ENCODE measurements around the gene ZNF609. TPM values are rescaled to one million over a fixed set of nuclear protein-coding genes. Genes with fewer than 3 reads are reported as not detected.
"Not testable (repeated sequence)": the region's sequence is repeated elsewhere in the genome, so short reads cannot be mapped to it uniquely, and the experiment has no call there.

Gene ZNF609
- total RNA-seq, 1 experiment from 2014 or later: 12.9 TPM

GRCh38 chr15:64640146-64640871 is 179.9 kb downstream of the ZNF609 start:
- in situ Hi-C loops (cut with HindIII; ENCODE audit: low pct_unique_long_range_greater_than_20kb, low sequenced_read_pairs): no loop called here

GRCh38 chr15:64642875-64643274 is 182.5 kb downstream of the ZNF609 start:
- in situ Hi-C loops (cut with HindIII; ENCODE audit: low pct_unique_long_range_greater_than_20kb, low sequenced_read_pairs): no loop called here
- DNase-seq (ENCODE audit: low read depth, low spot score): no peak

More at GRCh38 chr15:64640146-64640871, 179.9 kb downstream of the ZNF609 start:
- DNase-seq (ENCODE audit: low read depth, low spot score): peak; percentile 23

- in situ Hi-C loops (cut with HindIII; ENCODE audit: low pct_unique_long_range_greater_than_20kb, low sequenced_read_pairs): no loop called here
- DNase-seq (ENCODE audit: low read depth, low spot score): no peak
Observed at GRCh38 chr15:64643685-64644084, 183.3 kb downstream of the ZNF609 start.

- in situ Hi-C loops (cut with HindIII; ENCODE audit: low pct_unique_long_range_greater_than_20kb, low sequenced_read_pairs); DNase-seq (ENCODE audit: low read depth, low spot score): not testable (repeated sequence)
Observed at GRCh38 chr15:64644811-64645210, 184.4 kb downstream of the ZNF609 start.

GRCh38 chr15:64645995-64646394 is 185.6 kb downstream of the ZNF609 start:
- DNase-seq (ENCODE audit: low read depth, low spot score): no peak
- in situ Hi-C loops (cut with HindIII; ENCODE audit: low pct_unique_long_range_greater_than_20kb, low sequenced_read_pairs): no loop called here

GRCh38 chr15:64647367-64647766 is 187.0 kb downstream of the ZNF609 start:
- no peak for DNase-seq (ENCODE audit: low read depth, low spot score)
- in situ Hi-C loops (cut with HindIII; ENCODE audit: low pct_unique_long_range_greater_than_20kb, low sequenced_read_pairs): no loop called here

GRCh38 chr15:64650552-64650951 is 190.2 kb downstream of the ZNF609 start:
- DNase-seq (ENCODE audit: low read depth, low spot score): no peak
- in situ Hi-C loops (cut with HindIII; ENCODE audit: low pct_unique_long_range_greater_than_20kb, low sequenced_read_pairs): no loop called here

- DNase-seq (ENCODE audit: low read depth, low spot score): no peak
- in situ Hi-C loops (cut with HindIII; ENCODE audit: low pct_unique_long_range_greater_than_20kb, low sequenced_read_pairs): no loop called here
Observed at GRCh38 chr15:64651601-64652191, 191.3 kb downstream of the ZNF609 start.

GRCh38 chr15:64653757-64654156 is 193.4 kb downstream of the ZNF609 start:
- in situ Hi-C loops (cut with HindIII; ENCODE audit: low pct_unique_long_range_greater_than_20kb, low sequenced_read_pairs): no loop called here
- peak; percentile 35 for DNase-seq (ENCODE audit: low read depth, low spot score)

- no peak for DNase-seq (ENCODE audit: low read depth, low spot score)
- in situ Hi-C loops (cut with HindIII; ENCODE audit: low pct_unique_long_range_greater_than_20kb, low sequenced_read_pairs): no loop called here
Observed at GRCh38 chr15:64656508-64656907, 196.1 kb downstream of the ZNF609 start.

- in situ Hi-C loops (cut with HindIII; ENCODE audit: low pct_unique_long_range_greater_than_20kb, low sequenced_read_pairs): no loop called here
- no peak for DNase-seq (ENCODE audit: low read depth, low spot score)
Observed at GRCh38 chr15:64665179-64665578, 204.8 kb downstream of the ZNF609 start.

GRCh38 chr15:64667736-64668161 is 207.4 kb downstream of the ZNF609 start:
- in situ Hi-C loops (cut with HindIII; ENCODE audit: low pct_unique_long_range_greater_than_20kb, low sequenced_read_pairs): no loop called here
- DNase-seq (ENCODE audit: low read depth, low spot score): no peak

GRCh38 chr15:64673866-64674265 is 213.5 kb downstream of the ZNF609 start:
- DNase-seq (ENCODE audit: low read depth, low spot score): no peak
- in situ Hi-C loops (cut with HindIII; ENCODE audit: low pct_unique_long_range_greater_than_20kb, low sequenced_read_pairs): no loop called here

GRCh38 chr15:64678126-64678819 is 217.9 kb downstream of the ZNF609 start:
- DNase-seq (ENCODE audit: low read depth, low spot score): no peak
- in situ Hi-C loops (cut with HindIII; ENCODE audit: low pct_unique_long_range_greater_than_20kb, low sequenced_read_pairs): no loop called here

- no peak for DNase-seq (ENCODE audit: low read depth, low spot score)
- in situ Hi-C loops (cut with HindIII; ENCODE audit: low pct_unique_long_range_greater_than_20kb, low sequenced_read_pairs): no loop called here
Observed at GRCh38 chr15:64680097-64680496, 219.7 kb downstream of the ZNF609 start.

- in situ Hi-C loops (cut with HindIII; ENCODE audit: low pct_unique_long_range_greater_than_20kb, low sequenced_read_pairs): no loop called here
- peak; percentile 81 for DNase-seq (ENCODE audit: low read depth, low spot score)
Observed at GRCh38 chr15:64681424-64682024, 221.1 kb downstream of the ZNF609 start.

GRCh38 chr15:64682255-64682654 is 221.9 kb downstream of the ZNF609 start:
- DNase-seq (ENCODE audit: low read depth, low spot score): no peak

GRCh38 chr15:64683378-64683777 is 223.0 kb downstream of the ZNF609 start:
- DNase-seq (ENCODE audit: low read depth, low spot score): no peak
- in situ Hi-C loops (cut with HindIII; ENCODE audit: low pct_unique_long_range_greater_than_20kb, low sequenced_read_pairs): no loop called here

More at GRCh38 chr15:64682255-64682654, 221.9 kb downstream of the ZNF609 start:
- in situ Hi-C loops (cut with HindIII; ENCODE audit: low pct_unique_long_range_greater_than_20kb, low sequenced_read_pairs): no loop called here

Measured in SK-MEL-5 (cell line).